HG02571 (cell line): ENCODE data around the gene GAS1.

ENCODE experiments used
- ATAC-seq: cut with Tn5 transposase; IDR thresholded peaks from one replicate; pipeline ENCODE4 v1.9.1; 2021; ENCODE audit warnings: mild to moderate bottlenecking, moderate library complexity; ENCODE audit not compliant: unreplicated experiment

GAS1 gene

GRCh38 chr9:86947146-86948073, at the start of gene GAS1:
Gene GAS1 (minus strand): TSS chr9:86947506. CDS start chr9:86946779, 727 bp downstream.
- peak; percentile 55 for ATAC-seq

GRCh38 chr9:86994231-86994630, 46.9 kb upstream of the GAS1 start:
- no peak for ATAC-seq

GRCh38 chr9:86993830-86994229, 46.5 kb upstream of the GAS1 start:
- ATAC-seq: no peak

- ATAC-seq: no peak
Observed at GRCh38 chr9:86991077-86991476, 43.8 kb upstream of the GAS1 start.

GRCh38 chr9:86990290-86990689, 43.0 kb upstream of the GAS1 start:
- no peak for ATAC-seq

- no peak for ATAC-seq
Observed at GRCh38 chr9:86987900-86988299, 40.6 kb upstream of the GAS1 start.

- no peak for ATAC-seq
Observed at GRCh38 chr9:86985132-86985647, 37.9 kb upstream of the GAS1 start.

GRCh38 chr9:86983620-86984259, 36.4 kb upstream of the GAS1 start:
- ATAC-seq: no peak

GRCh38 chr9:86983249-86983619, 35.9 kb upstream of the GAS1 start:
- no peak for ATAC-seq

- ATAC-seq: no peak
Observed at GRCh38 chr9:86980802-86981201, 33.5 kb upstream of the GAS1 start.

GRCh38 chr9:86979657-86980056, 32.4 kb upstream of the GAS1 start:
- ATAC-seq: no peak

GRCh38 chr9:86978922-86979474, 31.7 kb upstream of the GAS1 start:
- ATAC-seq: no peak

- ATAC-seq: no peak
Observed at GRCh38 chr9:86978413-86978812, 31.1 kb upstream of the GAS1 start.

GRCh38 chr9:86977205-86977835, 30.0 kb upstream of the GAS1 start:
- ATAC-seq: no peak

- no peak for ATAC-seq
Observed at GRCh38 chr9:86975606-86976005, 28.3 kb upstream of the GAS1 start.

- ATAC-seq: no peak
Observed at GRCh38 chr9:86975036-86975435, 27.7 kb upstream of the GAS1 start.

GRCh38 chr9:86974421-86974820, 27.1 kb upstream of the GAS1 start:
- no peak for ATAC-seq

GRCh38 chr9:86971742-86972141, 24.4 kb upstream of the GAS1 start:
- no peak for ATAC-seq

GRCh38 chr9:86968258-86968920, 21.1 kb upstream of the GAS1 start:
- no peak for ATAC-seq

- ATAC-seq: no peak
Observed at GRCh38 chr9:86966852-86967511, 19.7 kb upstream of the GAS1 start.
